Heart left ventricle (tissue), 13 donors: Measurements from ENCODE around the gene KCNK17.

Experiments
- POLR2A ChIP-seq, 2 donors: fragments of 450-650 bp; IDR thresholded peaks; one replicate each; pipeline ENCODE4 v1.6.1; 2017; ENCODE audit warnings: antibody characterized with exemption in 2 of 2, mild to moderate bottlenecking in 2 of 2, moderate library complexity in 2 of 2
- TF ChIP-seq, protein P1 (sequence below), 12 donors: fragments of 200-600 bp; sonication (generic) in 4 of 12; IDR thresholded peaks; one replicate each; pipeline versions ENCODE4 v1.5.0 to v1.8.0; 2018 to 2022; ENCODE audit warnings: antibody characterized with exemption in 12 of 12, mild to moderate bottlenecking in 5 of 12
- donor health status: ischemic (EF 13 %, LVEDD 7.1; RV severe dilation, severe dysfunction).
- donor health status: DM: no; HTN: yes; CAD: no.
- donor health status: DM: no; HTN: no; CAD: no.
- donor health status: ischemic (EF 25% LVEDD 6.9; RV normal size, moderate dysfunction).
- donor health status: ischemic (EF 25% LVEDD 5.7; RV mildly dilated, moderate dysfunction).
- donor health status: ischemic (EF 35%, LVEDD 5.7; RV mildly dilated, moderate dysfunction).
- donor health status: nonischemic (EF 11% LVEDD 7.7; RV severe dilation, severe dysfunction).
- donor health status: DM: yes; HTN: yes; CAD: no.
- donor health status: PGD.
- donor health status: ischemic (EF 29% LVEDD 5.4; RV normal size, mild dysfunction).
- donor health status: nonischemic (EF 23%, LVEDD 6.1; RV moderate dilation, normal function).

- TF ChIP-seq, protein P1, sequence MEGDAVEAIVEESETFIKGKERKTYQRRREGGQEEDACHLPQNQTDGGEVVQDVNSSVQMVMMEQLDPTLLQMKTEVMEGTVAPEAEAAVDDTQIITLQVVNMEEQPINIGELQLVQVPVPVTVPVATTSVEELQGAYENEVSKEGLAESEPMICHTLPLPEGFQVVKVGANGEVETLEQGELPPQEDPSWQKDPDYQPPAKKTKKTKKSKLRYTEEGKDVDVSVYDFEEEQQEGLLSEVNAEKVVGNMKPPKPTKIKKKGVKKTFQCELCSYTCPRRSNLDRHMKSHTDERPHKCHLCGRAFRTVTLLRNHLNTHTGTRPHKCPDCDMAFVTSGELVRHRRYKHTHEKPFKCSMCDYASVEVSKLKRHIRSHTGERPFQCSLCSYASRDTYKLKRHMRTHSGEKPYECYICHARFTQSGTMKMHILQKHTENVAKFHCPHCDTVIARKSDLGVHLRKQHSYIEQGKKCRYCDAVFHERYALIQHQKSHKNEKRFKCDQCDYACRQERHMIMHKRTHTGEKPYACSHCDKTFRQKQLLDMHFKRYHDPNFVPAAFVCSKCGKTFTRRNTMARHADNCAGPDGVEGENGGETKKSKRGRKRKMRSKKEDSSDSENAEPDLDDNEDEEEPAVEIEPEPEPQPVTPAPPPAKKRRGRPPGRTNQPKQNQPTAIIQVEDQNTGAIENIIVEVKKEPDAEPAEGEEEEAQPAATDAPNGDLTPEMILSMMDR (IDR thresholded peaks at IDR 0.05), result no peak
- no peak for TF ChIP-seq POLR2A (IDR thresholded peaks at IDR 0.05)
These were observed 27.7 kb upstream of the KCNK17 start for GRCh38 chr6:39341937-39342336.
